DLD1 (cell line): Measurements from ENCODE around the gene NXPH4.

Experiments
- in situ Hi-C: cut with HindIII; loops from 2 replicates; pipeline ENCODE4 v1.10.0; 2017; ENCODE audit warnings: low sequenced_read_pairs

NXPH4 gene

DNA sequence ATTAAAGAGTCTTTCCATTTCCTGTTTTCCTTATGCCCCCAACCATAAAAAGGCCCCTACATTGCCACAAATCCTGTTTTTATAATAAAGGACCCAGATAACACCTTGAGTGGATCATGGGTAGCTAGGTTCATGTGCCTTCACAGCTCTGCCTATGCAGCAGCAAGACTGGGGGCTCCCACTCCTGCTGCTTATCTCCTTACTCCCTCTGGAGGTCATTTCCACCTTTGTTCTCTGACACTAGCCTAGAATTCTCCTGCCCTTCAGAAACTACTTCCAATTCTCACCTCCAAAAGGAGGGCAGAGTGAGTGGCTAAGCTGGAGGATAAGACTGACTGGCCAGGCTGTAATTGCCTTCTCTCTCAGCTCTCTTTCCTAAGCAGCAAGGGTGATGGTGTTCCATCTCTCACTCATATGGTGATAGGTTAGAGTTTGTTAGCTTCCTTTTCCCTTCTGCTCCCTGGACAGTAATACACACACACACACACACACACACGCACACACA is 54.4 kb downstream of the NXPH4 start:
- in situ Hi-C loops: no loop called here

DNA sequence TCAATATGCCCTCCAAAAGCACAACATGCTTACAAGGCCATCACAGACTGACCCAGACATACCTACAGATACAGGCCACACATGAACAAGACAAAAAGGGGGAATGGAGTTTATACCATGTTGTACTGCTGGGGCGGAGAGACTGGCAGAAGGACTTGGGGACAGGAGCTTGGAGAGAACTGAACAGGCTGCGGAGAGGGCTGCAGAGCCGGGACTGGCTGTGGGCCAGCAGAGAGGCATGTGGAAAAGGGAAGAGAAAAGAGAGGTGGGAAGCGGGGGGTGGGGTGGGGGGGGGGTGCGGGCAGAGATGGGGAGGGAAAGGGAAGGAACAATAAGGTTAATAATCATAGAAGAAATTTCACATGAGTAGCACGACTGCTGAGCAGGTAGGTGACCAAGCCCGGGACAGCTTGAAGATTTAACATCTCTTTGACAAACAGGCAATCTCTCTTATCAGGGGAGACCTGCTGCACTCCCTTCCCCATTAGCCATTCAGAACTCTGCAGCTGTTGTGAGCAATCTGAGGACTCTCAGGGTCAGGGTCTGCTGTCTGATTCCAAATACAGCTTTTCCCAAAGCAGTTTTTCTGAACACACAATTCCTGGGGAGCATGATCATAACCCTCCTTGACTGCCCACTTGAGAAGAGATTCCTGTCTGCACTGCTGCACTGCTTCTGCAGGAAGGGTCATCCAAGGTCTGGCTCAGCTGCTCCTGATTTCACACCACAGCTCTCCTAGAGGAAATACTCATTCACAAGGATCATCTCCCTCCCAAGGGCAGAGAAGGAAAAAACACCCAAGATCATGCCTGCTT is 56.0 kb downstream of the NXPH4 start:
- in situ Hi-C loops: no loop called here

- in situ Hi-C loops: no loop called here
These were observed 56.9 kb downstream of the NXPH4 start for GRCh38 chr12:57273516-57273915.
